Gastroesophageal sphincter (tissue), 3 donors: ENCODE measurements around the gene PFDN4.

Experiments
- POLR2A ChIP-seq, 2 donors: fragments of 450-650 bp; IDR thresholded peaks; one replicate each; pipeline ENCODE4 v1.6.1; 2017; ENCODE audit warnings: antibody characterized with exemption in 2 of 2, mild to moderate bottlenecking in 2 of 2, moderate library complexity in 1 of 2
- POLR2AphosphoS5 ChIP-seq: sonication (generic); formaldehyde crosslinking; IDR thresholded peaks from one replicate; pipeline ENCODE4 v1.6.1; 2017; ENCODE audit warnings: antibody characterized with exemption
- TF ChIP-seq, protein P1 (sequence below), 4 experiments: fragments of 200-600 bp in 2 of 4; fragments of 450-650 bp in 2 of 4; sonication (generic) in 1 of 4; IDR thresholded peaks; one replicate each; pipeline ENCODE4 v1.5.1; 2017 to 2019; ENCODE audit warnings: antibody characterized with exemption in 4 of 4, mild to moderate bottlenecking in 2 of 4, moderate library complexity in 2 of 4

DNA sequence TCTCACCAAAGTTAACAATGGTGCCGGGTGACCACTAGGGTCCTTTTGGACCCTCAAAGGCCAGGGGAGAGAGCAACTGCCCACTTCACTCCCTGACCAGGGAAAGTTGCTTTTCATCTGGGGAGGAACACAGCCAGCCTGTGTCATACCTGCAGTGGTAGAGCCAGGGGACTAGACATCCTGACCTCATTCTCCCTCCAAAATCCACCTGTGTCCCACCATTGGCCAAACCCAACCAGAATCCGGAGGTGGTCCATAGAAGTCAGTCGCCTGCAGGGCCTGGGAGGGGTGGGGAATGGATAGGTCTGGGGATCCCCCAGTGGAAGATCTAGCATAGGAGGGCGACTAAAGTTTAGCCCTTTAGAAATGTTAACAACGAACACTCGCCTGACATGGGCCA, 12.8 kb downstream of the PFDN4 start:
- TF ChIP-seq, protein P1, sequence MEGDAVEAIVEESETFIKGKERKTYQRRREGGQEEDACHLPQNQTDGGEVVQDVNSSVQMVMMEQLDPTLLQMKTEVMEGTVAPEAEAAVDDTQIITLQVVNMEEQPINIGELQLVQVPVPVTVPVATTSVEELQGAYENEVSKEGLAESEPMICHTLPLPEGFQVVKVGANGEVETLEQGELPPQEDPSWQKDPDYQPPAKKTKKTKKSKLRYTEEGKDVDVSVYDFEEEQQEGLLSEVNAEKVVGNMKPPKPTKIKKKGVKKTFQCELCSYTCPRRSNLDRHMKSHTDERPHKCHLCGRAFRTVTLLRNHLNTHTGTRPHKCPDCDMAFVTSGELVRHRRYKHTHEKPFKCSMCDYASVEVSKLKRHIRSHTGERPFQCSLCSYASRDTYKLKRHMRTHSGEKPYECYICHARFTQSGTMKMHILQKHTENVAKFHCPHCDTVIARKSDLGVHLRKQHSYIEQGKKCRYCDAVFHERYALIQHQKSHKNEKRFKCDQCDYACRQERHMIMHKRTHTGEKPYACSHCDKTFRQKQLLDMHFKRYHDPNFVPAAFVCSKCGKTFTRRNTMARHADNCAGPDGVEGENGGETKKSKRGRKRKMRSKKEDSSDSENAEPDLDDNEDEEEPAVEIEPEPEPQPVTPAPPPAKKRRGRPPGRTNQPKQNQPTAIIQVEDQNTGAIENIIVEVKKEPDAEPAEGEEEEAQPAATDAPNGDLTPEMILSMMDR (IDR thresholded peaks at IDR 0.05): no peak
- TF ChIP-seq POLR2A (IDR thresholded peaks at IDR 0.05) (no peak), POLR2AphosphoS5 (no peak)
